ENCODE measurements around the gene ARID5B.

Gene ARID5B

DNA sequence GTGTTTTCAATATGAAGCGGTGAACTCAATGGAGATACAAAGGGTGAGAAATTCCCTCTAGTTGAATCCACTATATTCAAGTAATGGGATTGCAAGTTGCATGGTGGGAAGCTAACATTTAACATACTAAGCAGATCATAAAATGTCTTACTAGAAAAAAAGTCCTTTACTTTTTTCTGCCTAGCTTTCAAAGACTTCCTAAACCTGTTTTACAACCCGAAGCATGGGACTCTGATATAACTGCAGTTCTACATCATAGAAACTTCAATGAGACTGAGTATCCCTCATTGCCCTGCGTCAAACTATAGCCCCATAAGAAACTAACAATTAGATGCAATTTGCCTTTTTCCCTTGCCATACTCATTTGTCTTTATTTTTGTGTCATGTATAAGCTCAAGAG, 187.3 kb downstream of the ARID5B start:
- CTCF ChIA-PET = interaction anchor here (0.6 to 1.5 kb wide), 6 partner anchors 8 to 161 kb away, joined by 3 to 6 read pairs (median 4); no protein-coding TSS in a partner anchor
- peaks cover 0 to 59% of the 10 kb centered on the region in 2 experiments for H3K36me3 ChIP-seq (ENCODE audit: control insufficient read depth in 2 of 2, insufficient read depth in 1 of 2, low read length in 2 of 2)
- POLR2A ChIA-PET = no interaction called here

DNA sequence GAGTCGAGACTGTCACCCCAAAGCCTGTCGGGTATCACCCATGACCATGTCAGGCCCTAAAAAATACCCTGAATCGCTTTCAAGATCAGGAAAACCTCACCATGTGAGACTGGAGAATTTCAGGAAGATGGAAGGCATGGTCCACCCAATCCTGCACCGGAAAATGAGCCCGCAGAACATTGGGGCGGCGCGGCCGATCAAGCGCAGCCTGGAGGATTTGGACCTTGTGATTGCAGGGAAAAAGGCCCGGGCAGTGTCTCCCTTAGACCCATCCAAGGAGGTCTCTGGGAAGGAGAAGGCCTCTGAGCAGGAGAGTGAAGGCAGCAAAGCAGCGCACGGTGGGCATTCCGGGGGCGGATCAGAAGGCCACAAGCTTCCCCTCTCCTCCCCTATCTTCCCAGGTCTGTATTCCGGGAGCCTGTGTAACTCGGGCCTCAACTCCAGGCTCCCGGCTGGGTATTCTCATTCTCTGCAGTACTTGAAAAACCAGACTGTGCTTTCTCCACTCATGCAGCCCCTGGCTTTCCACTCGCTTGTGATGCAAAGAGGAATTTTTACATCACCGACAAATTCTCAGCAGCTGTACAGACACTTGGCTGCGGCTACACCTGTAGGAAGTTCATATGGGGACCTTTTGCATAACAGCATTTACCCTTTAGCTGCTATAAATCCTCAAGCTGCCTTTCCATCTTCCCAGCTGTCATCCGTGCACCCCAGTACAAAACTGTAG, 191.0 kb downstream of the ARID5B start:
- H3K27ac ChIP-seq (ENCODE audit: extremely low read depth, low read depth, low read length) = no peak overlapping the region
- CTCF ChIA-PET = no interaction called here
- POLR2A ChIA-PET = no interaction called here
- no peak overlapping the region for H3K4me3 ChIP-seq (ENCODE audit: low read depth, low read length)
- peaks cover 0 to 45% of the 10 kb centered on the region in 2 experiments; a peak in 2 of 3 replicates for H3K36me3 ChIP-seq (ENCODE audit: control insufficient read depth in 2 of 2, insufficient read depth in 1 of 2, low read length in 2 of 2)
- TF ChIP-seq KLF16 (tag by site-specific recombination; IDR thresholded peaks at IDR 0.05) (no peak), KLF10 (tag by site-specific recombination; IDR thresholded peaks at IDR 0.05) (no peak), ZNF48 (tag by site-specific recombination; IDR thresholded peaks at IDR 0.05) (no peak), ZNF747 (tag by site-specific recombination; IDR thresholded peaks at IDR 0.05) (no peak), ZNF184 (tag by site-specific recombination; IDR thresholded peaks at IDR 0.05) (no peak), EGR2 (tag by site-specific recombination; IDR thresholded peaks at IDR 0.05; ENCODE audit: low read depth) (no peak), ZBTB17 (tag by site-specific recombination; IDR thresholded peaks at IDR 0.05) (no peak)
- H3K4me1 ChIP-seq (ENCODE audit: control insufficient read depth, insufficient read depth, low read length) = no peaks in the 10 kb centered on the region
- H3K9me3 ChIP-seq (ENCODE audit: control insufficient read depth, insufficient read depth, low read depth, low read length) = no peaks in the 10 kb centered on the region

More for the DNA sequence above, 187.3 kb downstream of the ARID5B start:
- Histone ChIP-seq H3K4me1 (ENCODE audit: control insufficient read depth, insufficient read depth, low read length) (peaks cover 8% of the 10 kb centered on the region), H3K4me3 (ENCODE audit: low read depth, low read length) (no peak overlapping the region), H3K27ac (ENCODE audit: extremely low read depth, low read depth, low read length) (no peak overlapping the region), H3K9me3 (ENCODE audit: control insufficient read depth, insufficient read depth, low read depth, low read length) (no peaks in the 10 kb centered on the region)
- TF ChIP-seq ZFP3 (tag by site-specific recombination; IDR thresholded peaks at IDR 0.05; ENCODE audit: low read depth) (no peak), ZNF621 (tag by site-specific recombination; IDR thresholded peaks at IDR 0.05) (no peak), ZNF48 (tag by site-specific recombination; IDR thresholded peaks at IDR 0.05) (no peak), REPIN1 (tag by site-specific recombination; IDR thresholded peaks at IDR 0.05; ENCODE audit: low read depth) (no peak), MZF1 (tag by site-specific recombination; IDR thresholded peaks at IDR 0.05; ENCODE audit: borderline replicate concordance) (no peak), ZNF623 (tag by site-specific recombination; IDR thresholded peaks at IDR 0.05) (no peak), ZNF707 (tag by site-specific recombination; IDR thresholded peaks at IDR 0.05) (no peak), ZNF585B (tag by site-specific recombination; IDR thresholded peaks at IDR 0.05) (no peak), ZNF16 (tag by site-specific recombination; IDR thresholded peaks at IDR 0.05; ENCODE audit: low read depth) (no peak), SP2 (tag by site-specific recombination; IDR thresholded peaks at IDR 0.05) (no peak), ZNF658 (tag by site-specific recombination; IDR thresholded peaks at IDR 0.05) (no peak), ZNF558 (tag by site-specific recombination; IDR thresholded peaks at IDR 0.05) (no peak)
- TF ChIP-seq, protein P1, sequence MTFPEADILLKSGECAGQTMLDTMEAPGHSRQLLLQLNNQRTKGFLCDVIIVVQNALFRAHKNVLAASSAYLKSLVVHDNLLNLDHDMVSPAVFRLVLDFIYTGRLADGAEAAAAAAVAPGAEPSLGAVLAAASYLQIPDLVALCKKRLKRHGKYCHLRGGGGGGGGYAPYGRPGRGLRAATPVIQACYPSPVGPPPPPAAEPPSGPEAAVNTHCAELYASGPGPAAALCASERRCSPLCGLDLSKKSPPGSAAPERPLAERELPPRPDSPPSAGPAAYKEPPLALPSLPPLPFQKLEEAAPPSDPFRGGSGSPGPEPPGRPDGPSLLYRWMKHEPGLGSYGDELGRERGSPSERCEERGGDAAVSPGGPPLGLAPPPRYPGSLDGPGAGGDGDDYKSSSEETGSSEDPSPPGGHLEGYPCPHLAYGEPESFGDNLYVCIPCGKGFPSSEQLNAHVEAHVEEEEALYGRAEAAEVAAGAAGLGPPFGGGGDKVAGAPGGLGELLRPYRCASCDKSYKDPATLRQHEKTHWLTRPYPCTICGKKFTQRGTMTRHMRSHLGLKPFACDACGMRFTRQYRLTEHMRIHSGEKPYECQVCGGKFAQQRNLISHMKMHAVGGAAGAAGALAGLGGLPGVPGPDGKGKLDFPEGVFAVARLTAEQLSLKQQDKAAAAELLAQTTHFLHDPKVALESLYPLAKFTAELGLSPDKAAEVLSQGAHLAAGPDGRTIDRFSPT (tag by site-specific recombination; IDR thresholded peaks at IDR 0.05) = no peak
- TF ChIP-seq, protein P2, sequence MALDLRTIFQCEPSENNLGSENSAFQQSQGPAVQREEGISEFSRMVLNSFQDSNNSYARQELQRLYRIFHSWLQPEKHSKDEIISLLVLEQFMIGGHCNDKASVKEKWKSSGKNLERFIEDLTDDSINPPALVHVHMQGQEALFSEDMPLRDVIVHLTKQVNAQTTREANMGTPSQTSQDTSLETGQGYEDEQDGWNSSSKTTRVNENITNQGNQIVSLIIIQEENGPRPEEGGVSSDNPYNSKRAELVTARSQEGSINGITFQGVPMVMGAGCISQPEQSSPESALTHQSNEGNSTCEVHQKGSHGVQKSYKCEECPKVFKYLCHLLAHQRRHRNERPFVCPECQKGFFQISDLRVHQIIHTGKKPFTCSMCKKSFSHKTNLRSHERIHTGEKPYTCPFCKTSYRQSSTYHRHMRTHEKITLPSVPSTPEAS (tag by site-specific recombination; IDR thresholded peaks at IDR 0.05) = no peak
- TF ChIP-seq, protein P3, sequence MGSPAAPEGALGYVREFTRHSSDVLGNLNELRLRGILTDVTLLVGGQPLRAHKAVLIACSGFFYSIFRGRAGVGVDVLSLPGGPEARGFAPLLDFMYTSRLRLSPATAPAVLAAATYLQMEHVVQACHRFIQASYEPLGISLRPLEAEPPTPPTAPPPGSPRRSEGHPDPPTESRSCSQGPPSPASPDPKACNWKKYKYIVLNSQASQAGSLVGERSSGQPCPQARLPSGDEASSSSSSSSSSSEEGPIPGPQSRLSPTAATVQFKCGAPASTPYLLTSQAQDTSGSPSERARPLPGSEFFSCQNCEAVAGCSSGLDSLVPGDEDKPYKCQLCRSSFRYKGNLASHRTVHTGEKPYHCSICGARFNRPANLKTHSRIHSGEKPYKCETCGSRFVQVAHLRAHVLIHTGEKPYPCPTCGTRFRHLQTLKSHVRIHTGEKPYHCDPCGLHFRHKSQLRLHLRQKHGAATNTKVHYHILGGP (tag by site-specific recombination; IDR thresholded peaks at IDR 0.05) = no peak
- TF ChIP-seq, protein P4, sequence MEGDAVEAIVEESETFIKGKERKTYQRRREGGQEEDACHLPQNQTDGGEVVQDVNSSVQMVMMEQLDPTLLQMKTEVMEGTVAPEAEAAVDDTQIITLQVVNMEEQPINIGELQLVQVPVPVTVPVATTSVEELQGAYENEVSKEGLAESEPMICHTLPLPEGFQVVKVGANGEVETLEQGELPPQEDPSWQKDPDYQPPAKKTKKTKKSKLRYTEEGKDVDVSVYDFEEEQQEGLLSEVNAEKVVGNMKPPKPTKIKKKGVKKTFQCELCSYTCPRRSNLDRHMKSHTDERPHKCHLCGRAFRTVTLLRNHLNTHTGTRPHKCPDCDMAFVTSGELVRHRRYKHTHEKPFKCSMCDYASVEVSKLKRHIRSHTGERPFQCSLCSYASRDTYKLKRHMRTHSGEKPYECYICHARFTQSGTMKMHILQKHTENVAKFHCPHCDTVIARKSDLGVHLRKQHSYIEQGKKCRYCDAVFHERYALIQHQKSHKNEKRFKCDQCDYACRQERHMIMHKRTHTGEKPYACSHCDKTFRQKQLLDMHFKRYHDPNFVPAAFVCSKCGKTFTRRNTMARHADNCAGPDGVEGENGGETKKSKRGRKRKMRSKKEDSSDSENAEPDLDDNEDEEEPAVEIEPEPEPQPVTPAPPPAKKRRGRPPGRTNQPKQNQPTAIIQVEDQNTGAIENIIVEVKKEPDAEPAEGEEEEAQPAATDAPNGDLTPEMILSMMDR (tag by site-specific recombination; IDR thresholded peaks at IDR 0.05) = no peak

Measured in HEK293 (cell line).